Measurements from ENCODE around the gene RBL1.
"Not testable (repeated sequence)": the region's sequence is repeated elsewhere in the genome, so short reads cannot be mapped to it uniquely, and the experiment has no call there.

Gene RBL1

GRCh38 chr20:36994221-36994620 lies 101.6 kb downstream of the RBL1 start:
- not testable (repeated sequence) for DNase-seq

GRCh38 chr20:36992802-36993334 lies 102.9 kb downstream of the RBL1 start:
- DNase-seq: no peak

GRCh38 chr20:36991703-36992102 lies 104.1 kb downstream of the RBL1 start:
- DNase-seq: no peak

GRCh38 chr20:36989797-36990196 lies 106.0 kb downstream of the RBL1 start:
- peak; percentile 20 for DNase-seq

- peak; percentile 18 for DNase-seq
Measured at GRCh38 chr20:36988494-36988966, 107.3 kb downstream of the RBL1 start.

- no peak for DNase-seq
Measured at GRCh38 chr20:36984257-36984638, 111.5 kb downstream of the RBL1 start.

- peak; percentile 72 for DNase-seq
Measured at GRCh38 chr20:36975099-36975818, 120.5 kb downstream of the RBL1 start.

- DNase-seq: no peak
Measured at GRCh38 chr20:36974660-36975059, 121.1 kb downstream of the RBL1 start.

- DNase-seq: no peak
Measured at GRCh38 chr20:36971103-36971502, 124.7 kb downstream of the RBL1 start.

GRCh38 chr20:36969478-36970186 lies 126.2 kb downstream of the RBL1 start:
- no peak for DNase-seq

GRCh38 chr20:36969051-36969450 lies 126.7 kb downstream of the RBL1 start:
- no peak for DNase-seq

- peak; percentile 38 for DNase-seq
Measured at GRCh38 chr20:36967636-36968035, 128.2 kb downstream of the RBL1 start.

GRCh38 chr20:36966965-36967364 lies 128.8 kb downstream of the RBL1 start:
- DNase-seq: not testable (repeated sequence)

GRCh38 chr20:36962354-36962941 lies 133.3 kb downstream of the RBL1 start:
- not testable (repeated sequence) for DNase-seq

- no peak for DNase-seq
Measured at GRCh38 chr20:36959242-36959641, 136.6 kb downstream of the RBL1 start.

- peak; percentile 52 for DNase-seq
Measured at GRCh38 chr20:36957875-36958667, 137.7 kb downstream of the RBL1 start.

- no peak for DNase-seq
Measured at GRCh38 chr20:36956674-36957073, 139.1 kb downstream of the RBL1 start.

- no peak for DNase-seq
Measured at GRCh38 chr20:36956016-36956415, 139.8 kb downstream of the RBL1 start.

GRCh38 chr20:36951979-36952738 lies 143.6 kb downstream of the RBL1 start:
- no peak for DNase-seq

- peak; percentile 97 for DNase-seq
Measured at GRCh38 chr20:36951198-36951978, 144.4 kb downstream of the RBL1 start, which contains the start of gene SAMHD1. TSS of gene SAMHD1 (minus strand) at chr20:36951708. CDS start at chr20:36951643, 65 bp downstream.

All from CD4-positive, alpha-beta T cell treated with Interleukin-15 for 1 hour (primary cell).